HepG2 (cell line): ENCODE data around the gene TMEM266.

Source experiments
- ATF7-NPFF ChIP-seq: sonication (generic); formaldehyde crosslinking; IDR thresholded peaks from 2 replicates; pipeline ENCODE4 v1.8.1; 2023; ENCODE audit warnings: mild to moderate bottlenecking, low read depth, missing genetic modification reagents, moderate library complexity
- FOXJ3 ChIP-seq: sonication (generic); formaldehyde crosslinking; IDR thresholded peaks from 2 replicates; pipeline ENCODE4 v1.4.0; 2020; ENCODE audit warnings: missing genetic modification reagents, mild to moderate bottlenecking, borderline replicate concordance
- RELA ChIP-seq: sonication (generic); formaldehyde crosslinking; IDR thresholded peaks from 2 replicates; pipeline ENCODE4 v1.4.0; 2020; ENCODE audit warnings: missing genetic modification reagents
- ZBTB7A ChIP-seq: sonication (generic); formaldehyde crosslinking; IDR thresholded peaks from 2 replicates; pipeline ENCODE4 v1.8.0; 2022; ENCODE audit warnings: mild to moderate bottlenecking, missing genetic modification reagents

DNA sequence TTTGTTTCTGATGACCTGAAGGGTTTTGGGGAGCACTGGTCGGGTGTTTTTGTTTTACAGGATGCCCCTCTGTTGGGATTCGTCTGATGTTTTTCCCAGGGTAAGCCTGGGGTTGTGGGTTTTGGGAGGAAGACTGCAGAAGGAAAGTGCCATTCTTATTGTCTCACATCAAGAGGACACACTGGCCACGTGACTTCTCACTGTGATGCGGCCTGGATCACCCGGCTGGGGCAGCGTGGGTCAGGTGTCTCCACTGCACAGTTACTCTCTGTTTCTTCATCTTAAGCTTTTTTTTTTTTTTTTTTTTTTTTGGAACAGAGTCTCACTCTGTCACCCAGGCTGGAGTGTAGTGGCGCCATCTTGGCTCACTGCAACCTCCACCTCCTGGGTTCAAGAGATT is 120.5 kb downstream of the TMEM266 start:
- TF ChIP-seq RELA (CRISPR knock-in tag) = no peak
- no peak for TF ChIP-seq FOXJ3 (CRISPR knock-in tag)
- TF ChIP-seq ZBTB7A (CRISPR knock-in tag) = no peak
- no peak for TF ChIP-seq ATF7-NPFF (CRISPR knock-in tag)
